HG02840 (cell line): Measurements from ENCODE around the gene MTHFD2L.

Experiments
- ATAC-seq: cut with Tn5 transposase; IDR thresholded peaks from one replicate; pipeline ENCODE4 v1.9.1; 2021; ENCODE audit warnings: mild to moderate bottlenecking, moderate library complexity, moderate number of reproducible peaks; ENCODE audit not compliant: unreplicated experiment, low FRiP score

The MTHFD2L gene

DNA sequence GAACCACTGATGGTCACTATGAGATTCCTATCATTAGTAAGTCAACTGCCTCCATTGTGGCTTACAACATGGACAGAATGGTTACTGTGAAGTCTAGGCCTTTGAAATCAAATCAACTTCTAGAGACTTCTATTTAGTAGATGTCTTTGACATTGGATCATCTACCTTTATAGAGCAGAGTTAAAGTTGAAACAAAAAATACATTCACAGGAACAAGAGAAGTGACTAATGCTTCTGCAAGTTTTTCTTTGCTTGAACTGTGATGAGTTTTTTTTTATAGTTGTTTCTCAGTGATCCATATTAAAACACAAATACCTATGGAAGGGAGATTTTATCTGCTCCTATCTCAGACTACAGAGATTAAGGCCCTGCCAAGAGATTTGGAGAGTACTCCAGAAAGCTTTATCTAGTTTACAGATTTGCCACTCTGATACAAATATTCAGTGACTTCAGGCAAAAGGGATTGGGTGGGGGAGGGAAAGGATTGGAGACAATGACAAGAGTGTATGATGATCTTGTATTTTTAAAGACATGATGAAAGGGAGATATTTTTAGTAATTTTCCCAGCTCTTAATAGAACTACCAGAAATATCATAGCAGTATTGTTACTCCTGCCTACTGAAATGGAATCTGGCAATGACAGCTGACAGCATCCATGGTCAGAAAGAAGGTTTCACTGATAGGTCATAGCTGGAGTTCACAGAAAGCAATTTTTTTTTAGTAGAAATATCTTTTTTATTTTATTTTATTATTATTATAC, 134.4 kb downstream of the MTHFD2L start:
- no peak for ATAC-seq

DNA sequence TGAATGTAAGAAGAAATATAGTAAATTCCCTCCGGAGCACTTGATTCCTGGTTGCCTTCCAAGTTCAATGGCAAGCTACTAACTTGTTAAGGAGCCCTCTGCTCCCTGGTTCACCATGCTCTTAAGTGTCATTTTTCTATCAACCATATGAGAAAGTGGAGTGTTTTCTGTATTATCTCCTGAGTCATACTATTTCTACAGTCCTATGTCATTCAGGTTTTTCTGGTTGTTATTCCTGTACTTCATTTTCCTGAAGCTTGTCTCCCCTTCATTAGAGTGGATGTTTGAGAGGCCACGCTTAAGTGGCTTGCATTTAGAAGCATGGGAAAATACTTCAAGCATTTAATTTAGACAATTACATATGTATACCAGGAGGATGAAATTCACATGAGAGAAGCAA, 135.6 kb downstream of the MTHFD2L start:
- no peak for ATAC-seq

DNA sequence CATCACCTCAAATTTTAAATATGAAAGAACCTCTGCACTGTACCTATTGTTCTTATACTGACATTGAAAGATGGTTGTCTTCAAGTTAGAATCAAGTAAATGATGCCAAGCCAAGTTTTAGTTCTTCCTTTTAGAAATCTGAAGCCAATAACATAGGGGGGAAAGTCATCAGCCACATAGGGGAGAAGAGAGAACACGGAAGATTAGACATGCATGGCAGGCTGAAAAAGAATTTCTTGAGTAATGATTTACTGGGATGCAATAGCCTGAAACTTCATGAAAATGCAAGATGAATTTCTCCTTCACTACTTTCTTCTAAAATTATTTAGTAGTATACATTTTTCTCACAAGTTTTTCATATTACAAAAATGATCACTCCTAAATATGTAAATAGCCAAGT, 136.8 kb downstream of the MTHFD2L start:
- ATAC-seq, result no peak

DNA sequence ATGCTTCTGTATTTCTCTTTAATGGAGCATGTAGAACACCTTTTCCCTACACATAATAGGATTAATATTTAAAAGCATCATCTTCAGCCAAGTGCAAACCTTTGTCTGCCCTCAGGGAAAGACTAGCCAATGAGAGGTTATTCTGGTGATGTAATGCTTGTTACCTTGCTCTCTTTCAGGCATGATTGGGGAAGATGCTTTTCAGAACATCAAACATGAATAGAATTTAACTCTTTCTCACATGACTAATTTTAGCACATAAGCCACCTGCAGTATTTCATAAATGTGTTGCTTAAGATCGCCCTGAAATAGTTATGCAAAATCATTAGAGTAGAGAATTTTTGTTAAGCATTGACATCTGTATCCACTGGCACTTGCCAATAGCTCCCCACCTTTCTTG, 139.6 kb downstream of the MTHFD2L start:
- ATAC-seq, result no peak

DNA sequence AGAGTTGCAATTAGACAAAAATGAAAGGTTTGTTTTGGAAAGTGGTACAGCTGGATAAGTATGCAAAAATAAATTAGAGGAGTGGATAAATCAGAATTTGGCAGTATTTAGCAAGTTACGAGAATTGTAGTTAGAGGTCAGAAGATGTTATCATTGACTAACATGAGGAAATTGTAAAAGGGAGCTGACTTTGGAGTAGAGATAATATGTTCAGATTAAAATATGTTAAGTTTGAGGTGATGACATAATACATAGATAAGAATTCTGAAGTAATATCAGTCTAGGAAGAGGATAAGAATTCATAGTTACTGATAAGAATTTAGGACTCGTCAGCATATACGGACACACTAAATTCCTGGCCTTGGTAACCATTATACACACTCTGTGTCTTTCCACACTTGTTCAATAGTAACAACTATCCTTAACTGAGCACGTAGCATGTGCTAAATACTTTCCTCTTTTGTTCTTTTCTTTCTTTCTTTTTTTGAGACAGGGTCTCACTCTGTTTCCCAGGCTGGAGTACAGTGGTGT, 146.2 kb downstream of the MTHFD2L start:
- ATAC-seq, result no peak

DNA sequence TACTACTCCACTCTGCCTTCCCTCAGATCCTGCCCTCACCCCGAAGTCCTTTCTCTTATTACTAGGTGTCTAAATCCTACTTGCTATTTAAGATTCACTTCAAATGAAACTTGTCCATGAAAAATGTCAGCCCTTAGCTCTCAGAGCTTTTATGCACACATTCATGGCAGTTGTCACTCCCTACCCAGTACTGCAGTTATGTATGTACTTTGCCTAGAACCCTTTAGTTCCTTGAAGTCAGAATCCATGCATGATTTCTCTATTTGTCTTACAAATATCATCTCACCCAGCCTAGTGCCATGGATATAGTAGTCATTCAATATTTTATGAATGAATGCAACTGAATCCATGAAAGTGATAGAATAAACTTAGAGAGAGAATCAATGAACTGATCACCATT, 147.1 kb downstream of the MTHFD2L start:
- no peak for ATAC-seq

DNA sequence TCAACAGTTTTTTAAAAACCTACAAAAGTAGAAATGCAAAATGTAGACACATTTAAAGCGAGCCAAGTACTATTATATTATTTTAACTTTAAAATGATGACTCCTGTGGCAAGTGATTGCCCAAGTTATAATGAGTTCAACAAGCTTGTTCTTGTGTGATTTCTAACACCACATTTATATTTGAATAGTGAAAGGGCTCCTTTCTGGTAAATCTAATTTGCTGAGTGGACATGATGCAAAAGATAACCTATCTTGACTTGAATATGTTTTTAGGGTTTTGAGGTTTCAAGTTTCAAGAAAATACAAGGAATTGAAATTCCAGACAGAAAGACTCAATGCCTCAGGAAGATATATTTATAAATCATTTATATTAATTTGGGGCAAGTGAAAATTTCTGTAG, 149.3 kb downstream of the MTHFD2L start:
- no peak for ATAC-seq

DNA sequence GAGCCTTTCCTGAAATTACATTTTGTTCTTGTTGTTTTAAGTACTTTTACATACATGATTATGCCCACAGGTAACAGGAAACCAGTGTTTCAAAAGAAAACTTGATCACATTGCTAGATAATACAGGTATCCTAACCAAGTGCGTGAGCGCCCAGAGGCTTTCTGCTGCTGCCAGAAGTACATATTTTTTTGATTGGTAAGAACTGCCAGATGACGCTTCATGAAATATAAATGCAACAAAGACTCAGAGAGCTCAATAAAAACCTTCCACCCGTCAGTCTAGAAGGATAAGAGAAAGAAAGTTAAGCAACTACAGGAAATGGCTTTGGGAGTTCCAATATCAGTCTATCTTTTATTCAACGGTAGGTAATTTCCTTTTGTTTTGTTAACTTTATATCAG, 150.3 kb downstream of the MTHFD2L start, which contains the start of gene EPGN:
Gene EPGN, plus strand, starts transcription at position 256 of the 400 bp plus-strand sequence. Its CDS starts 64 bp downstream, at position 320.
- ATAC-seq, result no peak

DNA sequence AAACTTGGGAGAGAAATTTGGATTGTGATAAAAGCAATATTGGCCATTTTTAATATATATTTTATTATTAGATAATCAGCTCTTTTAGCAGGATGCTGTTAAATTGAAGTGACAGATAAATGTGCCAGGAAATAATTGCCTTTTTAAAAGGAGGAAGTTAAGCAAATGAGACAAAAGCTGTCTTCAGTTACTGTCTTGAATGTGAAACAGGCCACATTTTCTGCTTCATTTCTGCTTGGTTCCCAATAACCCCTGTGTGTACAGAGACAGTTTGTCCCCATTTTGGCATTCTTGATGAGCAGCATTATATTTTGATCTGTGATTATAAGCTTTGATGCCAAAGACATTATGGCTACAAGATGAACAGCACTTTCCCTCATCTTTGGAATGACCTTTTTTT, 151.3 kb downstream of the MTHFD2L start:
- ATAC-seq, result no peak

DNA sequence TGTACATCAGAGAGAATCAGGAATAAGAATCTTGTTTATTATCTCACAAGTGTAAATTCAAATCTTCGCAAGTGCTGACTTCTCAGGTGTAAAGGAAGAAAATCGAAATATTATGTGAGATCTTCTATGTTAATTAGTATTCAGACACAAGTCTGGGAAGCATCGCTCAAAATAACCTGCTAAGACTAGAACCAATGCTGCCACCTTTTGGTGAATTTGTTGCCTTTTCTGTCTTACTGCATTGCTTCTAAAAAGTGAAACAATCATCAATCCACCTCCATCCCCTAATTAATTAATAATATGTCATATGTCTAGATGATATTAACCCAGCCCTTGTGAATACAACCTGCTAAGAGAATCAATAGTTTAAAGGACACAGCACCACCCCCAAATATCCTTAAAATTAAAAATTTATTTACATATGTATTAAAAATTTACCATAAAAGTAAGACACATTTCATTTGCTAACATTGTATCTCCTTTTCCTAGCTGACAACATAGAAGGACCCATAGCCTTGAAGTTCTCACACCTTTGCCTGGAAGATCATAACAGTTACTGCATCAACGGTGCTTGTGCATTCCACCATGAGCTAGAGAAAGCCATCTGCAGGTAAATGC, 153.9 kb downstream of the MTHFD2L start:
- ATAC-seq, result no peak

DNA sequence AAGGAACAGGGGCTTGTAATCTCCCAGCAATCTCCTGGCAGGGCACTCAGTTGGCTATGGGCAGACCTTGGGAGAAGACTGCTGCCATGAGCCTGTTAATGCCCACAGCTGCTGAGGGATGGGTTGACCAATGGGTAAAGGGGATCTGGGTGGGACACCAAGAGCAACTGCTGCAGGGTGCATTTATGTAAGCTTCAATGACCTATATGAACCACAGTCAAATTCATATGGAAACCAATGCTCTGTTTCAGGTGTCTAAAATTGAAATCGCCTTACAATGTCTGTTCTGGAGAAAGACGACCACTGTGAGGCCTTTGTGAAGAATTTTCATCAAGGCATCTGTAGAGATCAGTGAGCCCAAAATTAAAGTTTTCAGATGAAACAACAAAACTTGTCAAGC, 156.4 kb downstream of the MTHFD2L start:
- no peak for ATAC-seq

DNA sequence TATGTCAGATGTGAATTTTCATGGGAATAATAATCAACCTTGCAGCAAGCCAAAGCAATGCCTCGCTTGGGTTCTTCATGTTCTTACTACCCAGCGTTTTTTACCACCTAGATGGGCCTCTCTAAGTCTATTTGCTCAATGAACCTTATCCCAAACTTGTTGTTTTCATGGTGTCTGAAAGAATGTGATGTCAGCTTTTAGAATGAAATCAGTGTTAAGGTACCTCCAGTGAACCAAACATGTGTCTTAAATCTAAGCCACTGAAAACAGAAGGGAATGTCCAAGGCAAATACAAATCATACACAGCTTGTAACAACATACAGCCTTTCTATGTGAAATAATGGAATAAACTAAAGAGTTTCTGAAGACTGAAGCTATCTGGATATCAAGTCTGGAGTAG, 157.0 kb downstream of the MTHFD2L start:
- ATAC-seq, result no peak

DNA sequence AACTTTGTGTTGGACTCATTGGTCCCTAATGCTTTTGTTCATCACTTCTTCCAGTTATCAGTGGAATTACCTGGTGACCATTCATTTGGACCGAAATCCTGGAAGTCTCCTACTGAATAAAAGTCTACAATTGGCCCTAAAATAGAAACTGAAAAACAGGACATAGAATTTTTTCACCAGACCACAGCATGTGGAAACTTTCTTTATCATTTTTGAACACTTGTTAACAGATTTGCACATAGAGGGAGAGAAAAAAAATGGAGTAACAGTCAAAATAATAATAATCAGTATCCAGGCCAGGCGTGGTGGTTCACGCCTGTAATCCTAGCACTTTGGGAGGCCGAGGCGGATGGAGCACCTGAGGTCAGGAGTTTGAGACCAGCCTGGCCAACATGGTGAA, 157.5 kb downstream of the MTHFD2L start:
- ATAC-seq, result no peak

DNA sequence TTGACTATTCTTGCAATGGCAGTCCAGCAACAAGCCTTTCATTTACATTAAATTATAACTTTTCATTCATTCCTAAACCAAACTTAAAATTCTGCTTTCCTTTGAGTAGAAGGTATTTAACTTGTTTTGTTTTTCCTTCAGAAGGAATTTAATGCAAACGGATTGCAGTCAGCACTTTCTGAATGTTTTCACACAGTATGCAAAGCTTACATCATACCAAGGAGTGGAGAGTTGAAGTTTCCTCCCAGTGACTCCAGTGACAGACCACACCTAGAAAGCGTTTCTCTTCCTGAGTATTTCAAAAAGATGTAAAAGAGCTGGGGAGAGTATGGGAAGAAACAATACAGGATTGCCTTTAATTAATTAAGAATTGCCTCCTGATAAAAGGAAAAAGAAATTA, 158.5 kb downstream of the MTHFD2L start:
- no peak for ATAC-seq

DNA sequence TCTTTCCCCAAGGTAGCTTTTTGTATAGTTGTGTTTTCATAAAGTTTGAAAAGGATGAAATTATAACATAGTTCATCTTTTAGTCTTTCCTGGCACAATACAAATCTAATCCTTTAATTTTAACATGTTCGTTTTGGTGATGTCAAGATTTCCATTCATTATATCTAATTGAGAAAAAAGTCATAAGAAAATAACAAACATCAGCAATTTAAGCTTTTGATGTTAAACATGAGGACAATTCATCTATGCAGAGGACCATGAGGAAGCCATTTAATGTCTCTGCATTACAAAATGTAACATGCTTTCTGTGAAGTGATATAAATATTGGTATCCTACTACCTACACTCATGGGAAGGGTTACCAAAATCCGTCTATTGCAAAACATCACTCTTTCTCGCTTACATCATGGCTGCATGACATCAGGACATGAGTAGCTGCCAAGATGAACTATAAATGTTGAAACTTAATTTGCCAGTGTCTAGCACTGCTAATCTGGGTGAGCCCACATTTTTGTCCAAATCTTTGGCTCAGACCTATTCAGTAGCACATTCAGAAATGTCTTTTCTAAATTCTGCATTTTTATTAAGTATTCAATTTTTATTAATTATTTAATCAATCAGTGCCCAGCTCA, 159.8 kb downstream of the MTHFD2L start:
- no peak for ATAC-seq

DNA sequence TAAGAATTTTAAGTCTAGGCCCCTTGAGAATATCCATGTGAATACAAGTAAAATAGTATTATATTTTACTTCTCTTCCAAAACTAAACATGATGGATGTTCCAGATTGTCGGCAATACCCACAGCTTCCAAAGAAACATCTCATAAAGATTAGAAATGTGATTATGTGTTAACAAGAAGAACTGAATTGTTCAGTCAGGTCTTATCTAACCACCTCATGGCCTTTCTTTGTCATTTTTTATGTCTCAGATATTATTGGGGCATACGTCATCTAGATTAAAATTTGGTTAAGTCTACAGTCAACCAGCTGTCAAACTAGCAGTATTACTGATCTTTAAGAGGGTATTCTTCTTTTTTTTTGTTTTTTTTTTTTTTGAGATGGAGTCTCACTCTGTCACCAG, 160.4 kb downstream of the MTHFD2L start:
- no peak for ATAC-seq

DNA sequence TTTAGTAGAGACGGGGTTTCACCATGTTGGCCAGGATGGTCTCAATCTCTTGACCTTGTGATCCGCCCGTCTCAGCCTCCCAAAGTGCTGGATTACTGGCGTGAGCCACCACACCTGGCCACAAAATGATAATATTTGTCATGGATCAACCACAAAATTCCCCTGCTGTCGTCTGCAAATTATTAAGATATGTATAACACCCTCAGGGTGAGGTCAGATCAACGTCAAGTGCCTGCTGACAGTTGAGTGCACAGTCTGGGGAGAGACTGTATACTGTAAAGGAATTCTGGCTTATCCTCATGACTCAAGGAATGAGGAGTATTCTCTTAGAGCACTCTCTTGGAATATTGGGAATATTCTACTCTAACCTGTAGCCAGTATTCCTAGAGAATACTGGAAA, 161.6 kb downstream of the MTHFD2L start:
- ATAC-seq, result no peak

DNA sequence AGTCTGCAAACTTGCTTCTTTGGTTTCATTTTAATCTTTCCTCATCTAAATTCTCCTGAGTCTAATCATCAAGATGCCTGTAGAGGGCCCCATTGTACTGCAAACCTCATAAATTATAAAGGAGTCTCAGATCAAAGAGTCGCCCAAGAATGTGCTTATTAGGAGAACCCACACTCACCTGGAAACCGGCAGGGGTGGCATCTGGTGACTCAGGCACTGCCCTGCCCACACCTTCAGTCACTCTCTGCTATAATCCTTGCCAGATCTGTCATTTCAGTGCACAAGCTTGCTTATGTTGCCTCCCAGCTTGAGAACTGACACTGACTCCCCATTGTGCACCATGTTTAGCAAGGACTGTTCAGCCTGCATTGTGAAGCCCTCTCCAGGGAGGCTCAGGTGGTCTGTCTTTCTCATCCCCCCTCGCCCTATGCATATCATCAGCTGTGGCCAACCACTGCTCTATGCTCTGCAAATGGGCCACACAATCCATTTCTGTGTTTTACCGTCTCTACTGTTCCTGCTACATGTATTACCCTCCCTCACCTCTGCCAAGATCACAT, 162.7 kb downstream of the MTHFD2L start:
- no peak for ATAC-seq

DNA sequence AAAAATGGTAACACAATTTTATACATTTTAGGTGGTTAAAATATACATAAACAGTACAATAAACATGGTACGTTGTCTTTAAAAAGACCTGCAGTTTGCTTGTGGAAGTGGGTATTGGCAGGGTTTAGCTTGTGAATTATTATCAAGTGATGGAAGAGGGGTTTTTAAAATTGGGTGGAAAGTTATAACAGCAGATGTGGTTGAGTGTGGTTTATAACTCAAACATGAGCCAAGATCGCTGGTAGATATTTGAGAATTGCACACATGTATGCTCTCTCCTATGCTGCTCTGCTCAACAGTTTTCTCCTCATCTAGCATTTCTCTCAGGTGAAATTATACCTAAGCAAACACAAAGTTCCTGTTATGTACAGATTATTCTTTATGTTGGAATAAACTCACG, 164.4 kb downstream of the MTHFD2L start:
- no peak for ATAC-seq

DNA sequence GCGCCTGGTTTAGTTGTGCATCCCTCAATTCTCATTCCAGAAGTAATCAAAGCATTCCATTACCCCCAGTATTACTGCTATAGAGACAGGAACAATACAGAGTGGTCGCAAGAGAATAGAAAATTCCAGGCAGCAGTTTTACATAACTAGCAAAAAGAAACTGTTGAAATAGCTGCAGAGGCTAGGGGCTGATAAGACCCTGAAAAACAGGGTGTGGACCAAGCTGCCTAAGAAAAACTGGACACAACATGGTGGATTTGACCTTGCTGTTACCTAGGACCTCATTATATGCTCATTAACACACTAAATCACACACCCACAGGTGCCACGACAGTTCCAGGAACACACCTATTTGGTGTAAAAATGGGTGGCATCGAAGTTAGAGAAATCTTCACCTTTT, 165.7 kb downstream of the MTHFD2L start:
- no peak for ATAC-seq

DNA sequence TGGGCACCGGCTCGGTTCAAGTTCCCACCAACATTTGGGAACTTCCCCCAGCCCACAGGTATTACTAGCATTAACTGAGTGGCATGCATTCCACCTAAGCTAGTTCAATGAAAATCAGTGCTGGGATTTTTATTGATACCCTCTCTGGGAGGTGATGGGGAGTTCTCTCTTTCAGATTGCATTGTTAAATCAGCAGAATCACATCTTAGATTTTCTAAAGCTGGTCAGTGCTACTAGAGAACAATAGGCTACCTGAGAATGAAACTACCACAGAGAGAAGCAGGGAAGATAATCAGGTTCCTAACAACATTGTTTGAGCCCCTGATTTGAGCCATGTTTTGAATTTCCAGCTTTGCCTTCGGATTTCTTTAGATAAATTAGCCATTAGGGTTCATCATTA, 166.3 kb downstream of the MTHFD2L start:
- ATAC-seq, result no peak
